GM10266 (cell line): ENCODE results near the gene FZD10.

Experiments used
- DNase-seq: peaks from one replicate; pipeline ENCODE4 v3.0.0; 2012; ENCODE audit errors: extremely low spot score
- CTCF ChIP-seq: IDR thresholded peaks from 2 replicates; pipeline ENCODE4 v1.5.1; 2012; ENCODE audit warnings: mild to moderate bottlenecking, low read depth; ENCODE audit not compliant: control insufficient read depth, insufficient read depth; ENCODE audit errors: missing control alignments

FZD10 gene

GRCh38 chr12:130127532-130127911 lies 34.7 kb upstream of the FZD10 start:
- TF ChIP-seq CTCF: no peak
- no peak for DNase-seq

GRCh38 chr12:130127912-130128789 lies 34.1 kb upstream of the FZD10 start:
- no peak for TF ChIP-seq CTCF
- no peak for DNase-seq

GRCh38 chr12:130128790-130129735 lies 33.2 kb upstream of the FZD10 start:
- no peak for TF ChIP-seq CTCF
- no peak for DNase-seq

- no peak for TF ChIP-seq CTCF
- no peak for DNase-seq
Measured at GRCh38 chr12:130130346-130130745, 31.9 kb upstream of the FZD10 start.

- no peak for TF ChIP-seq CTCF
- no peak for DNase-seq
Measured at GRCh38 chr12:130131025-130131424, 31.2 kb upstream of the FZD10 start.

- TF ChIP-seq CTCF: no peak
- no peak for DNase-seq
Measured at GRCh38 chr12:130131801-130132200, 30.5 kb upstream of the FZD10 start.
